Sigmoid colon (tissue), 3 donors: Measurements from ENCODE around the gene UBE2M.

Experiments used
- POLR2A ChIP-seq, 2 donors: fragments of 450-650 bp; IDR thresholded peaks; one replicate each; pipeline ENCODE4 v1.6.1; 2016; ENCODE audit warnings: antibody characterized with exemption in 2 of 2, mild to moderate bottlenecking in 2 of 2, moderate library complexity in 2 of 2
- TF ChIP-seq, protein P1 (sequence below), 4 experiments: fragments of 450-650 bp in 3 of 4; fragments of 200-600 bp in 1 of 4; IDR thresholded peaks; one replicate each; pipeline ENCODE4 v1.5.1; 2016 to 2019; ENCODE audit warnings: antibody characterized with exemption in 4 of 4, mild to moderate bottlenecking in 3 of 4, moderate library complexity in 2 of 4

DNA sequence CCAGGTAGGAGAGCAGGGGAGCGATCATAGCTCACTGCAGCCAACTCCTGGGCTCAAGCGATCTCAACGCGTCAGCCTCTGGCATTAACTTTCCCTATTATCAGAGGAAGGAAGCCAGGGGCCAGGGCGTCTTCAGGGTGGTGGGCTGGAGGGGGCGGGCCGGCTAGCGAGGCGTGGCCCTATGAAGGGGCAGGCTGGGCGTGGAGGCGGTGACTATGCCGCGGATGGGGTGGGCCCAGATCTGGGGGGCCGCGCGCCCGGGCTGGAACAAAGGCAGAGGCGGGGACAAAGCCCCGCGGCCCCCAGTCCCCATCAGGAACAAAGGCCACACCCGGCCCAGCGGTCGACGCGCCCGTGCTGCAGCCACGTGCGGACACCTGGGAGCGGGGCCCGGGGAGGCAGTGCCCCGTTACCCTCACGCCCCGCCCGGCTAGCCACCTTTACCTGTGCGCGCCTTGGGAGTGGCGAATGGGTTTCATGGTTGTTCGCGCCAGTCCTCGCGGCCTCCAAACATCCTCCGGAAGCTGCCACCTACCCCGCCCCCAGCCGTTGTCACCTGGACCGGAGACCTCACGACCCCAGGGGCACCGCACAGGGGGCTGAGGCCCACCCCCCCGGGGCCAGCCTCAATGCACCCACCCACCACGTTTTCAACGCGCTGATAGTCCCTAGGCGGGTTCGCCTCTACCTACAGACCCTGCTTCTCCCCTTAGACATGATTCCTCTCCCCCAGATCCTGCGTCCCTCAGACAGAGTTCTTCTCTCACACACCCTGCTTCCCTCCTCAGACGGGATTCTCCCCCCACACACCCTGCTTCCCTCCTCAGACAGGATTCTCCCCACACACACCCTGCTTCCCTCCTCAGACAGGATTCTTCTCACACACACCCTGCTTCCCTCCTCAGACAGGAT is 19.9 kb downstream of the UBE2M start:
- TF ChIP-seq, protein P1, sequence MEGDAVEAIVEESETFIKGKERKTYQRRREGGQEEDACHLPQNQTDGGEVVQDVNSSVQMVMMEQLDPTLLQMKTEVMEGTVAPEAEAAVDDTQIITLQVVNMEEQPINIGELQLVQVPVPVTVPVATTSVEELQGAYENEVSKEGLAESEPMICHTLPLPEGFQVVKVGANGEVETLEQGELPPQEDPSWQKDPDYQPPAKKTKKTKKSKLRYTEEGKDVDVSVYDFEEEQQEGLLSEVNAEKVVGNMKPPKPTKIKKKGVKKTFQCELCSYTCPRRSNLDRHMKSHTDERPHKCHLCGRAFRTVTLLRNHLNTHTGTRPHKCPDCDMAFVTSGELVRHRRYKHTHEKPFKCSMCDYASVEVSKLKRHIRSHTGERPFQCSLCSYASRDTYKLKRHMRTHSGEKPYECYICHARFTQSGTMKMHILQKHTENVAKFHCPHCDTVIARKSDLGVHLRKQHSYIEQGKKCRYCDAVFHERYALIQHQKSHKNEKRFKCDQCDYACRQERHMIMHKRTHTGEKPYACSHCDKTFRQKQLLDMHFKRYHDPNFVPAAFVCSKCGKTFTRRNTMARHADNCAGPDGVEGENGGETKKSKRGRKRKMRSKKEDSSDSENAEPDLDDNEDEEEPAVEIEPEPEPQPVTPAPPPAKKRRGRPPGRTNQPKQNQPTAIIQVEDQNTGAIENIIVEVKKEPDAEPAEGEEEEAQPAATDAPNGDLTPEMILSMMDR (IDR thresholded peaks at IDR 0.05) = no peak
- no peak for TF ChIP-seq POLR2A (IDR thresholded peaks at IDR 0.05)
